GM12891 (cell line): ENCODE measurements around the gene KTI12. TPM values are rescaled to one million over a fixed set of nuclear protein-coding genes. Genes with fewer than 3 reads are reported as not detected.
A peak's percentile ranks its signal among the peaks of the same experiment; 100 is the strongest.
"Not testable (repeated sequence)": the region's sequence is repeated elsewhere in the genome, so short reads cannot be mapped to it uniquely, and the experiment has no call there.

Experiments used
- DNase-seq: peaks from one replicate; pipeline ENCODE4 v3.0.0; 2011; ENCODE audit warnings: low spot score; ENCODE audit not compliant: insufficient read length
- FAIRE-seq: peaks from 2 replicates; lab custom pipeline; 2011; peaks lifted over from hg19 to GRCh38; lab: Jason Lieb, UNC
- PAX5 ChIP-seq: IDR thresholded peaks from 2 replicates; pipeline ENCODE4 v1.6.1; 2011; ENCODE audit warnings: low read length, moderate library complexity, mild to moderate bottlenecking; ENCODE audit not compliant: insufficient read depth, severe bottlenecking
- POLR2A ChIP-seq: IDR thresholded peaks from 2 replicates; pipeline ENCODE4 v1.6.1; 2011; ENCODE audit warnings: low read depth, low read length, control low read depth
- POLR2AphosphoS5 ChIP-seq: IDR thresholded peaks from 2 replicates; pipeline ENCODE4 v1.6.1; 2011; ENCODE audit warnings: low read depth, low read length, control low read depth
- POU2F2 ChIP-seq: IDR thresholded peaks from 2 replicates; pipeline ENCODE4 v1.6.1; 2011; ENCODE audit warnings: low read depth, mild to moderate bottlenecking, control low read depth, low read length, moderate library complexity
- SPI1 ChIP-seq: IDR thresholded peaks from 2 replicates; pipeline ENCODE4 v1.6.1; 2011; ENCODE audit warnings: low read depth, low read length, control low read depth
- TAF1 ChIP-seq: IDR thresholded peaks from 2 replicates; pipeline ENCODE4 v1.6.1; 2011; ENCODE audit warnings: low read depth, low read length, control low read depth
- polyA plus RNA-seq: library from polyadenylated mRNA; unstranded; fragments of >200 nt; gene quantifications from one replicate; pipeline ENCODE4 v1.2.1, GENCODE V29; 2012; ENCODE audit warnings: low read depth, missing spikeins, inconsistent platforms; ENCODE audit not compliant: missing spikeins

KTI12 gene, protein sequence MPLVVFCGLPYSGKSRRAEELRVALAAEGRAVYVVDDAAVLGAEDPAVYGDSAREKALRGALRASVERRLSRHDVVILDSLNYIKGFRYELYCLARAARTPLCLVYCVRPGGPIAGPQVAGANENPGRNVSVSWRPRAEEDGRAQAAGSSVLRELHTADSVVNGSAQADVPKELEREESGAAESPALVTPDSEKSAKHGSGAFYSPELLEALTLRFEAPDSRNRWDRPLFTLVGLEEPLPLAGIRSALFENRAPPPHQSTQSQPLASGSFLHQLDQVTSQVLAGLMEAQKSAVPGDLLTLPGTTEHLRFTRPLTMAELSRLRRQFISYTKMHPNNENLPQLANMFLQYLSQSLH
- polyA plus RNA-seq, result 17.5 TPM

GRCh38 chr1:52033190-52034049, at the start of gene KTI12:
Gene KTI12 (minus strand): TSS chr1:52033810. CDS start chr1:52033761, 49 bp downstream.
- peak; percentile 74 for DNase-seq
- TF ChIP-seq SPI1 (peak; percentile 57), POU2F2 (peak; percentile 58), PAX5 (no peak), POLR2A (peak; percentile 92), POLR2AphosphoS5 (peak; percentile 94), TAF1 (peak; percentile 82)
- peak; percentile 96 for FAIRE-seq

GRCh38 chr1:52080014-52080415, 46.4 kb upstream of the KTI12 start:
- FAIRE-seq (no peak), DNase-seq (no peak)
- TF ChIP-seq PAX5, result no peak
- TF ChIP-seq POLR2AphosphoS5, result no peak
- TF ChIP-seq SPI1, result no peak
- TF ChIP-seq POLR2A, result no peak
- no peak for TF ChIP-seq POU2F2
- TF ChIP-seq TAF1, result no peak

DNA sequence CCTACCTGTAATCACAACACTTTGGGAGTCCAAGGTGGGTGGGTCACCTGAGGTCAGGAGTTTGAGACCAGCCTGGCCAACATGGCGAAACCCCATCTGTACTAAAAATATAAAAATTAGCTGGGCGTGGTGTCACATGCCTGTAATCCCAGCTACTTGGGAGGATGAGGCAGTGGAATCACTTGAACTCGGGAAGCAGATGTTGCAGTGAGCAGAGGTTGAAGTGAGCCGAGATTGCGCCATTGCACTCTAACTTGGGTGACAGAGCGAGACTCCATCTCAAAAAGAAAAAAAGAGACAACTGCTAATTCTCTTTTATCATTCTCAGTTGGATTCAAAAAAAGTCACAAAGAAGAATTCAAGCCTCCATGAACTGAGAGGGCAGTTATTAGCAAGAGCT, 43.7 kb upstream of the KTI12 start:
- DNase-seq, FAIRE-seq: not testable (repeated sequence)

DNA sequence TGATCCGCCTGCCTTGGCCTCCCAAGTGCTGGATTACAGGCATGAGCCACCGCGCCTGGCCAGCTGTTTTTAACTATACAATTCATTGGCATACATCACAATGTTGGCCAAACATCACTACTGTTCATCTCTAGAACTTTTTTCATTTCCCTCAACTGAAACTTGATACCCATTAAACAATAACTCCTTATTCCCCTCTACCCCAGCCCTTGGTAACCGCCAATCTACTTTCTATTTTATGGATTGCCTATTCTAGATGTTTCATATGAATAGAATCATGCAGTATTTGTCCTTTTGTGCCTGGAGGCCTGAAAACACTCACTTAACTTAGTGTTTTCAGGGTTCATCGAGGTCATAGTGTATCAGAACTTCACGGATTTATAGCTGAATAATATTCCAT, 38.7 kb upstream of the KTI12 start:
- FAIRE-seq, result no peak
- DNase-seq, result no peak
- no peak for TF ChIP-seq POLR2A
- no peak for TF ChIP-seq TAF1
- no peak for TF ChIP-seq SPI1
- TF ChIP-seq POLR2AphosphoS5, result no peak
- no peak for TF ChIP-seq POU2F2
- TF ChIP-seq PAX5, result no peak

DNA sequence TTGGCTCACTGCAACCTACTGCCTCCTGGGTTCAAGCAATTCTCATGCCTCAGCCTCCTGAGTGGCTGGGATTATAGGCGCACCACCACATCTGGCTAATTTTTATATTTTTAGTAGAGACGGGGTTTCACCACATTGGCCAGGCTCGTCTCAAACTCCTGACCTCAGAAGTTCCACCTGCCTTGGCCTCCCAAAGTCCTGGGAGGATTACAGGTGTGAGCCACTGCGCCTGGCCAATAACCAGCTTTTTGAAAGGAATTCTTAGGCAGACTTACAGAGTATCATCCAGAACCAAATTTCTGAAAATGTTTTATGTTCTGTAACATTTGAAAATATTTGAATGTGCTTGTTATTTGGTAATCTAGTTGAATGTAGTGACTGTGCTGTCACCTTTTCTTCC, 37.1 kb upstream of the KTI12 start:
- TF ChIP-seq TAF1 (no peak), POLR2A (no peak), POLR2AphosphoS5 (no peak), SPI1 (no peak), PAX5 (no peak), POU2F2 (no peak)
- FAIRE-seq, result no peak
- DNase-seq, result no peak

GRCh38 chr1:52063192-52063591, 29.6 kb upstream of the KTI12 start:
- DNase-seq (no peak), FAIRE-seq (no peak)
- TF ChIP-seq TAF1 (no peak), SPI1 (no peak), POLR2A (no peak), PAX5 (no peak), POU2F2 (no peak), POLR2AphosphoS5 (no peak)

DNA sequence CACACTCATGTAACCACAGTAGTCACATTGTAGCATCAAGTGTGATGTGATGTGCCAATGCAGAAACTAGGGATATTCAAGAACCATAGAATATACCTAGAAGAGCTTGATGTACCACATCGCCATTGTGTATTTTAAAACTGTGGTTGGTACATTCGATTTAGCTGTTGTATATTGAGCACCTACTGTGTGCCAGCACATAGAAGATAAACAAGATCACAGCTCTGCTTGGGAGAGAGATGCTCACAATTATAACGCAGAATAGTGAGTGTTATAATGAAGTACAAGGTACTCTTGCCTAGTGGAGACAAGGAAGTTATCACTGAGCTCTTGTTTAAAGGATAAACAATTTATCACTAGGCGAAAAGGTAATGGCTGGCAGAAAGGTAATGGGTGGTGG, 27.2 kb upstream of the KTI12 start:
- TF ChIP-seq PAX5 (no peak), POLR2AphosphoS5 (no peak), SPI1 (no peak), POU2F2 (no peak), TAF1 (no peak), POLR2A (no peak)
- DNase-seq (no peak), FAIRE-seq (no peak)

DNA sequence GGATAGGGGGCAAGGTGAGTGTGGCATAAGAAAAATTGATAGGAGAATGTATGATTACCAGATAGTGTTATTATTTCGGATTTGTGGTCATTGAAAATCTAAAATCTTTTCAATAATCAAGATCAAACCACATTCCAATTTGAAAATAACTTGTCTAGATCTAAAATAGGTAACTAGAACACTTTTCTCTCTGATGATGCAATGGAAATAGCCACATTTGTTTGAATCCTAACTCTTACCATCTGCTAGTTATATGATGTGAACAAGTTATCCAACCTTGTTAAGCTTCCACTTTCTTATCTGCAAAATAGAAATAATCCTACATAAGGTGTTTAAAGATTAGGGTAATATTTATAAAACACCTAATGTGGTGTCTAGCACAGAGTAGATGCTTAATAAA, 26.3 kb upstream of the KTI12 start:
- FAIRE-seq (no peak), DNase-seq (no peak)
- no peak for TF ChIP-seq POLR2A
- no peak for TF ChIP-seq SPI1
- no peak for TF ChIP-seq POU2F2
- no peak for TF ChIP-seq TAF1
- no peak for TF ChIP-seq PAX5
- TF ChIP-seq POLR2AphosphoS5, result no peak

GRCh38 chr1:52059321-52059720, 25.7 kb upstream of the KTI12 start:
- DNase-seq (no peak), FAIRE-seq (no peak)

More at GRCh38 chr1:52059321-52059720, 25.7 kb upstream of the KTI12 start:
- TF ChIP-seq TAF1, result no peak
- no peak for TF ChIP-seq POLR2AphosphoS5
- TF ChIP-seq POU2F2, result no peak
- no peak for TF ChIP-seq SPI1
- TF ChIP-seq POLR2A, result no peak
- no peak for TF ChIP-seq PAX5
